NT2/D1 (cell line): ENCODE results near the gene ACACA.

ENCODE experiments used
- DNase-seq: peaks from one replicate; pipeline ENCODE4 v3.0.0-alpha.2; 2011; ENCODE audit warnings: low read depth, low spot score
- H3K27me3 ChIP-seq: 2 replicates; pipeline ENCODE4 v1.6.0; 2011; ENCODE audit warnings: mild to moderate bottlenecking; ENCODE audit not compliant: insufficient read length, insufficient read depth
- H3K36me3 ChIP-seq: 2 replicates; pipeline ENCODE4 v1.6.1; 2011; ENCODE audit warnings: mild to moderate bottlenecking, low read length, mixed read lengths; ENCODE audit not compliant: insufficient read depth, insufficient read length
- H3K4me1 ChIP-seq: 2 replicates; pipeline ENCODE4 v1.5.1; 2011; ENCODE audit not compliant: insufficient read depth, insufficient read length
- H3K4me3 ChIP-seq: 2 replicates; pipeline ENCODE4 v1.5.1; 2011; ENCODE audit warnings: low read depth; ENCODE audit not compliant: insufficient read length
- H3K9ac ChIP-seq: 2 replicates; pipeline ENCODE4 v1.6.0; 2011; ENCODE audit warnings: low read depth; ENCODE audit not compliant: insufficient read length
- H3K9me3 ChIP-seq: 2 replicates; pipeline ENCODE4 v1.5.1; 2011; ENCODE audit warnings: mild to moderate bottlenecking, low read length; ENCODE audit not compliant: insufficient read depth
- SUZ12 ChIP-seq: IDR thresholded peaks from 2 replicates; pipeline ENCODE4 v1.6.1; 2011; ENCODE audit not compliant: insufficient read length, insufficient read depth; ENCODE audit errors: extremely low read depth
- YY1 ChIP-seq: IDR thresholded peaks from 2 replicates; pipeline ENCODE4 v1.6.1; 2011; ENCODE audit not compliant: insufficient read length, insufficient read depth
- ZNF274 ChIP-seq: IDR thresholded peaks from 2 replicates; pipeline ENCODE4 v1.6.1; 2011; ENCODE audit warnings: mild to moderate bottlenecking, low read depth, low read length

The ACACA gene

DNA sequence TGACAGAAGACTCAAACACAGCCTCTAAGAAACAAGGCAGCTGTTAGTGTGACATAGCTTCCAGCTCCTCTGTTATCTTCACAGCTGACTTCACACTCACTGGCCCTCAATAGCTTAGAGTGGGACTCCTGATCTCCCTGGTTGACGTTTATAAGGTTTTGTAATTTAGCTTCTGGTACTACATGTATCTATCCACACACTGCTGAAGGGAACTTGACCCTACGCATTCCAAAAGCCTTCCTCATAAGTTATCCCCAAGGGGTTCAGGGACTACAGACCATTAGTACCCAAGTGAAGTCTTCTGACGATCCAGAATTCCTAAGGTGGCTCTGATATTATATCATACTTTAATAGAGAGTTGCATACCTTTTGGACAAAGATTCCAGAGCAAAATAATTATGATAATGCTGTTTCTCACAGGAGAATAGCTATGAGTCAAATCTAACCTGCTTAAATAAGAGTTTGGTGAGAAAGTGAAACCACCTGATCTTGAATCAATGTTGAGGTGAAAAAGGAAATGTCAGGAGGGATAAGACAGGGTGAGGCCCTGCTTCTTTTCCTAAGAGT lies 14.5 kb downstream of the ACACA start:
- Histone ChIP-seq H3K4me3 (no peak overlapping the region), H3K36me3 (no peaks in the 10 kb centered on the region), H3K9ac (no peak overlapping the region), H3K9me3 (no peaks in the 10 kb centered on the region), H3K4me1 (no peaks in the 10 kb centered on the region), H3K27me3 (no peaks in the 10 kb centered on the region)
- TF ChIP-seq ZNF274 (no peak), SUZ12 (no peak), YY1 (no peak)
- no peak for DNase-seq

DNA sequence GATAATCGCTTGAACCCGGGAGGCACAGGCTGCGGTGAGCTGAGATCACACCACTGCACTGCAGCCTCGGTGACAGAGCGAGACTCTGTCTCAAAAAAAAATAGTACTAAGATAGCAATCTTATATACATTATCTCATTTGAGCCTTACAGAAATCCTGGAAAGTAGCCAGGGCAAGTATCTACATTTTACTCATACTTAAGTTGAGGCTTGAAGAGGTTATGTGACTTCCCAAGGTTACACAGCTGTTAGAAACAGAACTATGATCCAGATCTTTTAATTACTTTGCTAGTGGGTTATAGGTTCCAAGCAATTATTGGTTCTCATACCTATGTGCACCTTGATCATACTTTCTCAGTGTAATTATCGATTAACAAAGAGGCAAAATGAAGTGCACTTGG lies 15.5 kb downstream of the ACACA start:
- H3K4me3 ChIP-seq: no peak overlapping the region
- no peaks in the 10 kb centered on the region for H3K9me3 ChIP-seq
- TF ChIP-seq YY1 (no peak), SUZ12 (no peak), ZNF274 (no peak)
- no peak for DNase-seq
- H3K9ac ChIP-seq: no peak overlapping the region
- H3K36me3 ChIP-seq: no peaks in the 10 kb centered on the region
- H3K27me3 ChIP-seq: no peaks in the 10 kb centered on the region
- H3K4me1 ChIP-seq: no peaks in the 10 kb centered on the region

DNA sequence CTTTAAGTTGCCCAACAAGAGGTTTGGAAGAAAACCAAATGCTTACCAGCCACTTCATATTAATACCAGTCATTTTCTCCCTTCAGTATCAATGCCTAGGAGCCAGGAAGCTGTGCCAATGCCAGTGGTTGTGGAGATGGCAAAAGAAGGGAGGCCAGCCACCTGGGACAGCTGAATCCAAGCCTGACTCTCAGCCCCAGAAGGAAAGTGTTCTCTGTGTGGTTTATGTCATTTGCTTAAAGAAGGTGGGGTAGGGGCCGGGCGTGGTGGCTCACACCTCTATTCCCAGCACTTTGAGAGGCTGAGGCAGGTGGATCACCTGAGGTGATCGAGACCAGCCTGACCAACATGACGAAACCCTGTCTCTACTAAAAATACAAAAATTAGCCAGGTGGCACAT lies 17.5 kb downstream of the ACACA start:
- H3K9ac ChIP-seq: no peak overlapping the region
- no peaks in the 10 kb centered on the region for H3K9me3 ChIP-seq
- no peaks in the 10 kb centered on the region for H3K36me3 ChIP-seq
- no peaks in the 10 kb centered on the region for H3K4me1 ChIP-seq
- DNase-seq: no peak
- H3K27me3 ChIP-seq: no peaks in the 10 kb centered on the region
- TF ChIP-seq YY1 (no peak), ZNF274 (no peak), SUZ12 (no peak)
- H3K4me3 ChIP-seq: no peak overlapping the region

DNA sequence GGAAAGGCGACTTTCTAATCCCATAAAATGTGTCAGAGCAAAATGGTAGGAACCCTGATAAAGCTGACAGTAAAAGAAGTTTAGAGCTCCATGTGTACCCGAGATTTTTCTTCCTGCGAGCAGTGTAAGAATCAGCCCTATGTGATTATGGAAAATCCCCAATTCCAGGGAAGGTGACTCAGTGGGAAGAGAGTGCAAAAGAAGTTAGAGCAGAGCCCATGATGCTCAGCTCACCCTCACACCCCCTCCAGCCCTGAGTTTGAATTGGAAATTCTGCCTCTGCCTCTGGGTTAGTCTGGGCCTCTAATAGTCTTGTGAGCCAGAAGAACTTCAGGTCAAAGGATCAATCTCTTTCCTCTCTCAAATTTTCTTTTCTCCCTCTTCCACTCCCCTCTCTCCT lies 18.4 kb downstream of the ACACA start:
- Histone ChIP-seq H3K9ac (no peak overlapping the region), H3K27me3 (no peaks in the 10 kb centered on the region), H3K4me1 (no peaks in the 10 kb centered on the region), H3K36me3 (no peaks in the 10 kb centered on the region), H3K4me3 (no peak overlapping the region), H3K9me3 (no peaks in the 10 kb centered on the region)
- DNase-seq: no peak
- TF ChIP-seq ZNF274: no peak
- TF ChIP-seq YY1: no peak
- TF ChIP-seq SUZ12: no peak

DNA sequence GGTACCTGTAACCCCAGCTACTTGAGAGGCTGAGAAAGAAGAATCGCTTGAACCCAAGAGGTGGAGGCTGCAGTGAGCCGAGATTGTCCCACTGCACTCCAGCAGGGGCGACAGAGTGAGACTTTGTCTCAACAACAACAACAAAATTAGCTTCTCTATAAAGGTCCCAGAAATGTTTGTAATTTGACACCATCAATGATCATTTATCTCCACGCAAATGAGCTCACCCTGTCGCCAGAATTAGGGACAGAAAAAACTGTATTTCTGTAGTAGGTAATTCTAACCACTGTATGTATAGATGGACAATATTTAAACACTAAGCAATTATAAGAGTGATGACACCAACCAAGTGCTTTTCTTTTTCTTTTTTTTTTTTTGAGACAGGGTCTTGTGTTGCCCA lies 20.2 kb downstream of the ACACA start:
- H3K9ac ChIP-seq: no peak overlapping the region
- H3K36me3 ChIP-seq: no peaks in the 10 kb centered on the region
- no peaks in the 10 kb centered on the region for H3K4me1 ChIP-seq

DNA sequence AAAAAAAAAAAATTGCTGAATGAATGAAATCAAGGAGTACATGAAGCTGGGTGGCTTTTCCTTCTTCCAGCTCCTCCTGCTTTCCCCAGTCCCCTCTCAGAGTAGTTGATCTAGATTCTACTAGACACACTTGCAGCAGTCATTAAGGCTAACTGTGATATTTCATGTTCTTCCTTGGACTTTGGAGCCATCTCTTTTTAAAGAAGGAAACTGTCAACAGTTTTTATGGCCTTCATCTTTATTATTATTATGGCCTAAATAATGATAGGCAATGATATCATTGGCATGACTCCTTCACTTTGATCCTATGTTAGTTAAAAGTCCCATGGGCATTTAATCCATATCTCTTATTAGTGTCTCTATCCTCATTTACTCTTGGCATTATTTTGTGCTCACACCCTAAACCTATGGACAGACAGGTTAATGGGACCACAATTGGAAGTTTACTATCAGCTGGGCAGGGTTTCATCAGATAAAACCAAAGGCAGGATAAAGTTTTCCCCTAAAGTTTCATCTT lies 21.1 kb downstream of the ACACA start:
- DNase-seq: no peak
- no peaks in the 10 kb centered on the region for H3K9me3 ChIP-seq
- no peaks in the 10 kb centered on the region for H3K27me3 ChIP-seq
- H3K4me1 ChIP-seq: no peaks in the 10 kb centered on the region
- no peak overlapping the region for H3K4me3 ChIP-seq
- H3K36me3 ChIP-seq: no peaks in the 10 kb centered on the region
- TF ChIP-seq YY1: no peak
- TF ChIP-seq ZNF274: no peak
- no peak for TF ChIP-seq SUZ12
- no peak overlapping the region for H3K9ac ChIP-seq

More for the DNA sequence above, 20.2 kb downstream of the ACACA start:
- no peaks in the 10 kb centered on the region for H3K9me3 ChIP-seq
- no peak for DNase-seq
- no peak overlapping the region for H3K4me3 ChIP-seq
- H3K27me3 ChIP-seq: no peaks in the 10 kb centered on the region
- TF ChIP-seq ZNF274: no peak
- TF ChIP-seq SUZ12: no peak
- TF ChIP-seq YY1: no peak

DNA sequence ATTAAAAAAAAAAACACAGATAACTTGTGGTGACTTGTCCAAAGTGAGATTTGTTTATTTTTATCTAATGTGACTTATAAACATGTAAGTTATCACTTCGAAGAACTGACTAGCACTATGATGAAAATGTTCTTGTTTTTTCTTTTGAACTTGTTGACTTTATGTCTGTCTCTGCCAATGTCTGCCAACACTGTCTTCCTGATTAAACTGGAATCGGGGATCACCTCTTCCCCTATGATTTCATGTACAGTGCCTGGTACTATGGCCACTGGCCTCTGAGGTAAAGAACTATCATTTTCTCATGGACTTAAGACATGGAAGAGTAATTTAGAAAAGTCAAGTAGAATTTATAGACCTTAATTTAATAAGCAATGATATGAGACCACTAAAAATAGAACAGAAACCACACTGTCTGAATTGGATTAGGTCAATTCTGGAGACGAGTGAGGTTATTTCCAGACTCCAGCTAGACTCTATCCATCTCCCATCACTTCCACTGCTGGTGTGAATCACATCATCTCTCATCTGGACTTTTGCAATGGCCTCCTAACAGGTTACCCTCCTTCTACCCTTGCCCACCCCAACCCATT lies 22.0 kb downstream of the ACACA start:
- no peaks in the 10 kb centered on the region for H3K36me3 ChIP-seq
- TF ChIP-seq YY1 (no peak), ZNF274 (no peak), SUZ12 (no peak)
- no peaks in the 10 kb centered on the region for H3K4me1 ChIP-seq
- no peaks in the 10 kb centered on the region for H3K9me3 ChIP-seq
- no peak overlapping the region for H3K9ac ChIP-seq
- no peaks in the 10 kb centered on the region for H3K27me3 ChIP-seq
- H3K4me3 ChIP-seq: no peak overlapping the region
- DNase-seq: no peak
